HEK293 (cell line): ENCODE data around the gene TPBGL.

ENCODE experiments used
- CTCF ChIP-seq: fragments of 450-650 bp; formaldehyde crosslinking; IDR thresholded peaks from 2 replicates; pipeline ENCODE4 v1.5.1; 2016; ENCODE audit warnings: missing biosample characterization, missing genetic modification characterization
- MYNN ChIP-seq: fragments of 450-650 bp; formaldehyde crosslinking; IDR thresholded peaks from 2 replicates; pipeline ENCODE4 v1.5.1; 2016; ENCODE audit warnings: missing biosample characterization, missing genetic modification characterization, borderline replicate concordance
- SALL2 ChIP-seq: fragments of 450-650 bp; formaldehyde crosslinking; IDR thresholded peaks from 2 replicates; pipeline ENCODE4 v1.5.0; 2017; ENCODE audit warnings: missing biosample characterization, mild to moderate bottlenecking, missing genetic modification characterization, borderline replicate concordance
- SP2 ChIP-seq: fragments of 450-650 bp; formaldehyde crosslinking; IDR thresholded peaks from 2 replicates; pipeline ENCODE4 v1.5.1; 2016; ENCODE audit warnings: missing biosample characterization, missing genetic modification characterization
- YY1 ChIP-seq: fragments of 450-650 bp; formaldehyde crosslinking; IDR thresholded peaks from 2 replicates; pipeline ENCODE4 v1.5.1; 2018; ENCODE audit warnings: missing biosample characterization, missing genetic modification characterization
- ZNF155 ChIP-seq: fragments of 450-650 bp; formaldehyde crosslinking; IDR thresholded peaks from 2 replicates; pipeline ENCODE4 v1.5.1; 2016; ENCODE audit warnings: missing biosample characterization, missing genetic modification characterization
- ZNF174 ChIP-seq: fragments of 450-650 bp; formaldehyde crosslinking; IDR thresholded peaks from 2 replicates; pipeline ENCODE4 v1.5.0; 2017; ENCODE audit warnings: missing biosample characterization, mild to moderate bottlenecking, missing genetic modification characterization
- ZNF274 ChIP-seq, 2 experiments: fragments of 200-500 bp in 1 of 2; fragments of 450-650 bp in 1 of 2; sonication (Bioruptor generic) in 1 of 2; formaldehyde crosslinking in 1 of 2; IDR thresholded peaks; 2 replicates each; pipeline versions ENCODE4 v1.5.1 to v1.6.1; 2014 to 2016; ENCODE audit warnings: borderline replicate concordance in 1 of 2, inconsistent platforms in 1 of 2, low read length in 1 of 2, missing biosample characterization in 1 of 2, missing genetic modification characterization in 1 of 2
- ZNF514 ChIP-seq: fragments of 450-650 bp; formaldehyde crosslinking; IDR thresholded peaks from 2 replicates; pipeline ENCODE4 v1.5.1; 2016; ENCODE audit warnings: missing biosample characterization, missing genetic modification characterization
- ZNF548 ChIP-seq: fragments of 450-650 bp; formaldehyde crosslinking; IDR thresholded peaks from 2 replicates; pipeline ENCODE4 v1.5.1; 2016; ENCODE audit warnings: missing biosample characterization, missing genetic modification characterization
- ZNF555 ChIP-seq: fragments of 450-650 bp; formaldehyde crosslinking; conservative IDR thresholded peaks from 2 replicates; pipeline ENCODE4 v1.5.1; 2017; ENCODE audit warnings: missing biosample characterization, mild to moderate bottlenecking, missing genetic modification characterization, inconsistent platforms
- ZNF660 ChIP-seq: fragments of 450-650 bp; IDR thresholded peaks from 2 replicates; pipeline ENCODE4 v1.5.1; 2018; ENCODE audit warnings: missing biosample characterization, mild to moderate bottlenecking, missing genetic modification characterization
- ZNF837 ChIP-seq: fragments of 450-650 bp; formaldehyde crosslinking; IDR thresholded peaks from 2 replicates; pipeline ENCODE4 v1.5.1; 2016; ENCODE audit warnings: missing biosample characterization, missing genetic modification characterization

- TF ChIP-seq ZNF548 (no peak), ZNF155 (no peak), ZNF174 (tag by site-specific recombination) (no peak), ZNF660 (tag by site-specific recombination) (no peak), YY1 (no peak), ZNF514 (tag by site-specific recombination) (no peak), ZNF837 (no peak), CTCF (no peak), ZNF274 (IDR thresholded peaks at IDR 0.05; ENCODE audit: low read length) (no peak), ZNF274 (tag by site-specific recombination; IDR thresholded peaks at IDR 0.05; ENCODE audit: borderline replicate concordance) (no peak), SALL2 (tag by site-specific recombination) (no peak), ZNF555 (no peak), SP2 (tag by site-specific recombination) (no peak), MYNN (tag by site-specific recombination) (no peak)
Measured at GRCh38 chr11:75272821-75273301, 32.3 kb downstream of the TPBGL start.
